Activated T-cell treated with anti-CD3 and anti-CD28 coated beads, Interleukin-2, amount 50 U/mL, for 4 hours (primary cell): Measurements from ENCODE around the gene AIRE. TPM values are rescaled to one million over a fixed set of nuclear protein-coding genes. Genes with fewer than 3 reads are reported as not detected.

Source experiments
- ATAC-seq, 2 donors: fragments of 200-7000 bp; cut with Tn5 transposase; one replicate each; pipeline ENCODE4 v1.10.0; 2021
- DNase-seq: peaks from one replicate; pipeline ENCODE4 v3.0.0-alpha.2; 2020
- H3K27me3 Mint-ChIP-seq: one replicate; pipeline ENCODE4 v1.8.0; 2021; ENCODE audit warnings: low read depth, mixed read lengths
- H3K36me3 Mint-ChIP-seq: one replicate; pipeline ENCODE4 v1.8.0; 2022; ENCODE audit warnings: mixed read lengths; ENCODE audit not compliant: insufficient read depth
- H3K4me1 Mint-ChIP-seq: one replicate; pipeline ENCODE4 v1.8.0; 2021; ENCODE audit warnings: low read depth, mixed read lengths
- H3K4me3 Mint-ChIP-seq: one replicate; pipeline ENCODE4 v1.8.0; 2021; ENCODE audit warnings: mild to moderate bottlenecking, moderate library complexity, mixed read lengths
- H3K9me3 Mint-ChIP-seq: one replicate; pipeline ENCODE4 v1.8.0; 2021; ENCODE audit warnings: mixed read lengths
- total RNA-seq, 3 donors: library from RNA; stranded (reverse); gene quantifications; one replicate each; pipeline ENCODE4 v1.2.1, GENCODE V29; 2021

AIRE gene
- total RNA-seq, 3 donors from 2014 or later, result not detected

DNA sequence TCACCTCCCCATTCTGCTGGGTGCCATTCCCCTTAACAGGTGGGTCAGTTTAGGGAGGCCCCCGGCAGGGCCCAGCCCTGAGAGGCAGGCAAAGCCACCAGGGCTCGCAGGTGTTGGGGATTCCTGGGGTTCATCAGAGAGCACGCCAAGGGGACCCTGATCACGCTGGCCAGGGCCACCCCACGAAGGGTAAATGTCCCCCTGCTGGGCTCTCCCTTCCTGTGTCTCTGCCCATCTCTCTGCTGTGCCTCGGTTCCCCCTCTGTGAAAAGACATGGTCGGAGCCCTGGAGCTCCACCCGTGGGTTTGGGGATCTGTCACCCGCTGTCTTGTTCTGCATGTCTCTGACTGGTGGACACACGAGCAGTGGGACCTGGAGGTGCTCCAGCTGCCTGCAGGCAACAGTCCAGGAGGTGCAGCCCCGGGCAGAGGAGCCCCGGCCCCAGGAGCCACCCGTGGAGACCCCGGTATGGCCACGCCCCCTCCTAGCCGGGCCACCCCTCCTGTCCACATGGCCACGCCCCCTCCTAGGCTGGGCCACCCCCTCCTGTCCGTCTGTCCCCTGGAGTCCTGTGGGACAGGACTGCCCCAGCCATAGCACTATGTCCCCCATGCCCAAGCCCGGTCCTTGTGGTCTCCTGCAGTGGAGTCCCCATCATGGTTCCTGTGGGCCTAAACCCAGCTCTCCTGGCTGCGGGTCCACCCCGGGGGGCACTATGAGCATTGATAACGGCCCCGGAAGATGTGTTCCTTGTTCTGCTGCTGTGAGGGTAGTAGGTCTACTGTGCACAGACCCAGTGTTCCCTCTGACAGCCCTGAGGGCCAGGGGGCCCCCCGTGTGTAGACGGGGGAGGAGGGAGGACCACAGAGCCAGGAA is 6.5 kb downstream of the AIRE start:
- Mint-ChIP-seq H3K36me3 (no peaks in the 10 kb centered on the region), H3K4me1 (peaks cover 9% of the 10 kb centered on the region), H3K9me3 (no peaks in the 10 kb centered on the region), H3K4me3 (no peak overlapping the region), H3K27me3 (peaks cover 2% of the 10 kb centered on the region)
- DNase-seq (no peak), ATAC-seq (no peak)

DNA sequence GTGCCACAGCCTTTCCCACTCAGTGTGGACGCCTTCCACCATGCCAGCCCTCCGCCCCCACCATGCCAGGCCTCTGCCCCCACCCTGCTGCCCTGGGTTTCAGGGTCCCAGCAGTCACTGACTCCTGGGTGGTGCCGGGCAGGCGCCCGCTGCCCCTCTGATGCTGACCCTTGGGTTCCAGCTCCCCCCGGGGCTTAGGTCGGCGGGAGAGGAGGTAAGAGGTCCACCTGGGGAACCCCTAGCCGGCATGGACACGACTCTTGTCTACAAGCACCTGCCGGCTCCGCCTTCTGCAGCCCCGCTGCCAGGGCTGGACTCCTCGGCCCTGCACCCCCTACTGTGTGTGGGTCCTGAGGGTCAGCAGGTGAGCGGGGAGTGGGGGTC is 7.1 kb downstream of the AIRE start:
- Mint-ChIP-seq H3K4me1 (peaks cover 15% of the 10 kb centered on the region), H3K36me3 (no peaks in the 10 kb centered on the region), H3K4me3 (no peak overlapping the region), H3K9me3 (no peaks in the 10 kb centered on the region), H3K27me3 (peaks cover under 1% of the 10 kb centered on the region)
- no peak for ATAC-seq
- DNase-seq, result no peak

DNA sequence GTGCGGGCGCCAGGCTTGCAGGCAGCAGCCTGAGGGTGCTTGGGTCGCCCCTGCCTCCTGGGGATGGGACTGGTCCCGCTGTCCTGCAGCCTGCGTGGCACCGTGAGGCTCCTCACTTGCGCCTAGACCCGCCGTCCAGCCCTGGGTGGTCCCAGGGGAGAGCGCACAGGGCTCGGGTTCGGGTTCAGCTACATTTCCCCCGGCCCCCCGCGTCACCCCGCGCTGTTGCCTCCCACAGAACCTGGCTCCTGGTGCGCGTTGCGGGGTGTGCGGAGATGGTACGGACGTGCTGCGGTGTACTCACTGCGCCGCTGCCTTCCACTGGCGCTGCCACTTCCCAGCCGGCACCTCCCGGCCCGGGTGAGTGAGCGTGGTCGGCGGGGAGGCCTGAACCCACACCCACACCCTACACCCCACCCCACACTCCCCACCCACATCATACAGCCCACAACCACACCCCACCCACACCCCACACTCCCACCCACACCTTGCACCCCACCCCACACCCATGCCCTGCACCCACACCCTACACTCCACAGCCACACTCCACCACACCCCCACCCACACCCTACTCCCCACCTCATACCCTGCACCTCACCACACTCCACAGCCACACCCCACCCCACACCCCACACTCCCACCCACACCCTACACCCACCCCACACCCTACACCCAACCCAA is 8.0 kb downstream of the AIRE start:
- H3K4me3 Mint-ChIP-seq, result no peak overlapping the region
- peak; percentile 28 to 33 for ATAC-seq

DNA sequence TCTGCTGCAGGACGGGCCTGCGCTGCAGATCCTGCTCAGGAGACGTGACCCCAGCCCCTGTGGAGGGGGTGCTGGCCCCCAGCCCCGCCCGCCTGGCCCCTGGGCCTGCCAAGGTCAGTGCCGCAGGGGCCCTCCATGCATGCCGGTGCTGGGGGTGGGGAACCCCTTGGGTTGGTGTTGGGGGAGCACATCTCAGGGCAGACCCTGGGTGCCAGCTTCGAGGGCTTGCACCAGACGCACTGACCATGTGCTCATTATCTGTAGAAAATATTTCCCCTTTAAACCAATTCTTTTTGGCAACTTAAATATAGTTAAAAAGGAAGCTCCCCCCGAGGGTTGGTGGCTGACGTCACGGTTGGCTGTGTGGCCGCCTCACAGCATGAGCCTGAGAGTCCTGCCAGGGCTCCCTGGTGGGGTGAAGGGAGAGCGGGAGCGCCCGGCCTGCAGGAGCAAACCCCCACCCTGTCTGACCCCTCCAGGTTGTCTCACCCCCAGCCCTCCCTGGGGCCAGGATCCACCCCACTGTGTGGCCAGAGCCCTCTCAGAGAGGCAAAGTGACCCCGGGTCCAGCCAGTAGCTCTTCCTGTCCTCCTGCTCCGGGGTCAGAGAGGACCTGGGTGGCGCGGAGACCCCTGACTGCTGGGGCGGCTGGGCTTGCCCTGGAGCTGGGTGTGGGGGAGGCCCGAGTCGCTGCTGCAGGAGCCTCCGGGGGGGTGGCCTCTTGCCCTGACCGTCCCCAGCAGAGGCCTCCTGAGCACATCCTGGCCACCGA is 8.9 kb downstream of the AIRE start:
- no peaks in the 10 kb centered on the region for H3K9me3 Mint-ChIP-seq
- no peaks in the 10 kb centered on the region for H3K36me3 Mint-ChIP-seq
- no peaks in the 10 kb centered on the region for H3K27me3 Mint-ChIP-seq
- no peak for ATAC-seq
- H3K4me1 Mint-ChIP-seq, result peaks cover 29% of the 10 kb centered on the region
- H3K4me3 Mint-ChIP-seq, result no peak overlapping the region
- no peak for DNase-seq

More for the DNA sequence above, 8.0 kb downstream of the AIRE start:
- Mint-ChIP-seq H3K9me3 (no peaks in the 10 kb centered on the region), H3K27me3 (no peaks in the 10 kb centered on the region), H3K4me1 (peaks cover 24% of the 10 kb centered on the region), H3K36me3 (no peaks in the 10 kb centered on the region)
- no peak for DNase-seq

DNA sequence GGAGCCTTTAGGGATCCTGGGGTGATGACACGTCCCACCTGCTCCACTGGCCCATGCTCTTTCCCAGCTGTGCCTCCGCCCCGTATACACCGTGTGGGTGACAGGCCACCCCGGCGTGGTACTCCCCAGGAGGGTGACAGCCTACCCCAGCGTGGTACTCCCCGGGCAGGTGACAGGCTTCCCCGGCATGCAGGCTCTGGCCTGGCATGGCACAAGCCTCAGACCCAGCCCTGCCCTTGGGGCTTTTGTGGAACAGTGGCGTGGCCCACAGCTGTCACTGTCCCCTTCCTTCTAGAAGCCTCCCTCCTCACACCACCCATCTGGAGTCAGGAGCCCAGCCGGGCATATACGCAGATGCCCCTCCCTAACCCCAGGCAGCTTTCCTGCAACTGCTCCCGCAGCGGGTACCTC is 9.5 kb downstream of the AIRE start:
- no peak for DNase-seq
- Mint-ChIP-seq H3K27me3 (no peaks in the 10 kb centered on the region), H3K36me3 (no peaks in the 10 kb centered on the region), H3K4me1 (peaks cover 29% of the 10 kb centered on the region), H3K4me3 (no peak overlapping the region), H3K9me3 (no peaks in the 10 kb centered on the region)
- no peak for ATAC-seq

DNA sequence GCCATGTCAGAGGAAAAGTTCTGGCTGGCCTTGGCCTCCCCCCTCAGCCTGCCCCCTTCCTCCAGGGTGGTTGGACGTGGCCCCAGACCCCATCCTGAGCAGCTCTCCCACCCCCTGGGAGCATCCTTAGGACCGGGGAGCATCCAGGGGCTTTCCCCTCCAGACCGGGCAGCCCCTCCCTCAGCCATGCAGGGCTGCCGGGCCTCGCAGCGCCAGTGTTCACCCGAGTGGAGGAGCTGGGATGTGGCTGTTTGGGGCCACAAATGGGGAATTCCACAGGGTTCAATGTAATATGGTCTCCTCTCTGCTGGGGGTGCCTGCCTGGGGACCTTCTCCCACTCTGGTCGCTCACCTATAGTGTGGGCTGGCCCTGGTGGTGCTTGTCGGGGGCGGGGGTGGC is 10.0 kb downstream of the AIRE start:
- H3K9me3 Mint-ChIP-seq, result no peaks in the 10 kb centered on the region
- DNase-seq (no peak), ATAC-seq (no peak)
- H3K27me3 Mint-ChIP-seq, result no peaks in the 10 kb centered on the region
- H3K4me1 Mint-ChIP-seq, result peaks cover 27% of the 10 kb centered on the region
- H3K36me3 Mint-ChIP-seq, result no peaks in the 10 kb centered on the region
- H3K4me3 Mint-ChIP-seq, result no peak overlapping the region

DNA sequence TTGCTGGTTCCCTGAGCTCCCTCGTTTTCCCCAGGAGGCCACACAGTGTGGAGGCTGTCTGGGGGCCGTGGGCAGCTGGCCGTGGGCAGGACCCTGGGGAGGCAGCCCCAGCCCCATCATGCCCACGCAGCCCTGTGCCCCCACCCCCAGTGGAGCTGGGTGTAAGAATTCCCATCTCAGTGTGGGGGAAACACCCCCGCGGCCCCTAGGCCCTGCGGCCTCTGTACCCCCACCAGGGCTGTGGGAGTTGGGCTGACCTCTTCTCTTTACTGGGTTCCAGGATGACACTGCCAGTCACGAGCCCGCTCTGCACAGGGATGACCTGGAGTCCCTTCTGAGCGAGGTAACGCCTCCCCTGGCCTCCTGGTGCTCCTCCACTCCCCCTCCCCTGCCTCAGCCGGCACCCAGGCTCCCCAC is 10.4 kb downstream of the AIRE start:
- Mint-ChIP-seq H3K36me3 (no peaks in the 10 kb centered on the region), H3K9me3 (no peaks in the 10 kb centered on the region), H3K4me1 (peaks cover 32% of the 10 kb centered on the region), H3K4me3 (no peak overlapping the region), H3K27me3 (no peaks in the 10 kb centered on the region)
- DNase-seq (no peak), ATAC-seq (no peak)

DNA sequence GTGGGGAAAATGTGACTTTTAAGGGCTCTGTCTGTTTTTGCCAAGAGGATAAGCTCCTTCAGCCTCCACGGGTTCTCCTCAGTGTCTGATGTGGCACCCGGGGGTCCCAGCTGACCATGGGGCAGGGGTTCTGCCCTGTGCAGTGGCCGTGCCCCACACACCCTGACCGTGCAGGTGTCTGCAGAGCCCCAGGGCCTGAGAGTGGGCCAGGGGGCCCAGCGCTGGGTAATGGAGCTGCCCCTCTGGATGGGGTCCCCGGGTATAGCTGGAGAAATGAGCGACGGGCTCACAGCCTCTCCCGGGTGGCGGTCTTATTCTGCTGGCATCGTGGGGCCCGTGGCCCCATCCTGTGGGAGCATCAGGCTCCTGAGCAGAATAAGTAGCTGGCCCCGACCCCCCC is 11.2 kb downstream of the AIRE start:
- DNase-seq (no peak), ATAC-seq (no peak)
- peaks cover 40% of the 10 kb centered on the region for H3K4me1 Mint-ChIP-seq
- no peaks in the 10 kb centered on the region for H3K9me3 Mint-ChIP-seq
- no peaks in the 10 kb centered on the region for H3K27me3 Mint-ChIP-seq
- no peak overlapping the region for H3K4me3 Mint-ChIP-seq
- H3K36me3 Mint-ChIP-seq, result no peaks in the 10 kb centered on the region

DNA sequence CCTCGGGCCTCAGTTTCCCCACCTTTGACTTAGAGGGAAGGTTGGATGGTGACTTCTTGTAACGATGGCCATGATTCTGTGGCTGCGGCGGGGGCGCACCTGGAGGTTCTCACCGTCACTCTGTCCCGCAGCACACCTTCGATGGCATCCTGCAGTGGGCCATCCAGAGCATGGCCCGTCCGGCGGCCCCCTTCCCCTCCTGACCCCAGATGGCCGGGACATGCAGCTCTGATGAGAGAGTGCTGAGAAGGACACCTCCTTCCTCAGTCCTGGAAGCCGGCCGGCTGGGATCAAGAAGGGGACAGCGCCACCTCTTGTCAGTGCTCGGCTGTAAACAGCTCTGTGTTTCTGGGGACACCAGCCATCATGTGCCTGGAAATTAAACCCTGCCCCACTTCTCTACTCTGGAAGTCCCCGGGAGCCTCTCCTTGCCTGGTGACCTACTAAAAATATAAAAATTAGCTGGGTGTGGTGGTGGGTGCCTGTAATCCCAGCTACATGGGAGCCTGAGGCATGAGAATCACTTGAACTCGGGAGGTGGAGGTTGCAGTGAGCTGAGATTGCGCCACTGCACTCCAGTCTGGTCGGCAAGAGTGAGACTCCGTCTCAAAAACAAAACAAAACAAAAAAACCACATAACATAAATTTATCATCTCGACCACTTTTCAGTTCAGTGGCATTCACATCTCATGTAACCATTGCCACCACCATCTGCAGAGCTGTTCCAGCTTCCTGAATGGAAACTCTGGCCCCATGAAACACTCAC is 12.0 kb downstream of the AIRE start:
- DNase-seq, result peak; percentile 70
- no peaks in the 10 kb centered on the region for H3K9me3 Mint-ChIP-seq
- no peak overlapping the region for H3K4me3 Mint-ChIP-seq
- ATAC-seq, result peak; percentile 29
- H3K4me1 Mint-ChIP-seq, result peaks cover 46% of the 10 kb centered on the region
- no peaks in the 10 kb centered on the region for H3K36me3 Mint-ChIP-seq
- no peaks in the 10 kb centered on the region for H3K27me3 Mint-ChIP-seq

DNA sequence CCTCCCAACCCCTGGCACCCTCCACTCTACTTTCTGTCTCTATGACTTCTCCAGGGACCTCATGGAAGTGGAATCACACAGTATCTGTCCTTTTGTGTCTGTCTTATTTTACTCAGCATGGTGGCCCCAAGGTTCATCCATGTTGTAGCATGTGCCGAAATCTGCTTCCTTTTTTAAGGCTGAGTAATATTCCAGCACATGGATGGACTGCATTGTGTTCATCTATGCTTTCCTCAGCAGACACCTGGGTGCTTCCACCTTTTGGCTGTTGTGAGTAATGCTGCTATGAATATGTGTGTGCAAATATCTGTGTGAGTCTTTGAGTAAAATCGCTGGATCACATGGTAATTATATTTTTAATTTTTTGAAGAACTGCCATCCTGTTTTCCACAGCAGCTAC is 12.6 kb downstream of the AIRE start:
- no peaks in the 10 kb centered on the region for H3K36me3 Mint-ChIP-seq
- H3K4me1 Mint-ChIP-seq, result peaks cover 47% of the 10 kb centered on the region
- H3K27me3 Mint-ChIP-seq, result no peaks in the 10 kb centered on the region
- no peaks in the 10 kb centered on the region for H3K9me3 Mint-ChIP-seq
- H3K4me3 Mint-ChIP-seq, result peak overlapping the region; percentile 35
- no peak for ATAC-seq
- DNase-seq, result no peak

DNA sequence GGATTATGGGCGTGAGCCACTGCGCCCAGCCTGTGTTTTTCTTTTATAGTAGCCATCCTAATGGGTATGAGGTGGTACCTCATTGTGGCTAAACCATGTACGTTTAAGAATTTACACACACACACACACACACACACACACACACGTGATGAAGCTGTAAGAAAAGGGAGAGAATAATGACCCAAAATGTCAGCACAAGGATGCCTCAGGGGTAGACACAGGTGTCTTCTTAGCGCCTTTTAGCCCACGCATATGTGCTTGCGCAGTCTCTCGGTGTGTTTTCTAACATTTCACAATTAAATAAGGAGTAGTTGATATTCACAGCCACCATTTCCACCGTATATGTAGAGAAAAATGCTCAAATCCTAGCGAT is 13.4 kb downstream of the AIRE start:
- ATAC-seq, result peak; percentile 1 to 3
- no peak for DNase-seq
- Mint-ChIP-seq H3K4me1 (peaks cover 54% of the 10 kb centered on the region), H3K9me3 (no peaks in the 10 kb centered on the region), H3K36me3 (no peaks in the 10 kb centered on the region), H3K4me3 (peak overlapping the region; percentile 84), H3K27me3 (no peaks in the 10 kb centered on the region)

DNA sequence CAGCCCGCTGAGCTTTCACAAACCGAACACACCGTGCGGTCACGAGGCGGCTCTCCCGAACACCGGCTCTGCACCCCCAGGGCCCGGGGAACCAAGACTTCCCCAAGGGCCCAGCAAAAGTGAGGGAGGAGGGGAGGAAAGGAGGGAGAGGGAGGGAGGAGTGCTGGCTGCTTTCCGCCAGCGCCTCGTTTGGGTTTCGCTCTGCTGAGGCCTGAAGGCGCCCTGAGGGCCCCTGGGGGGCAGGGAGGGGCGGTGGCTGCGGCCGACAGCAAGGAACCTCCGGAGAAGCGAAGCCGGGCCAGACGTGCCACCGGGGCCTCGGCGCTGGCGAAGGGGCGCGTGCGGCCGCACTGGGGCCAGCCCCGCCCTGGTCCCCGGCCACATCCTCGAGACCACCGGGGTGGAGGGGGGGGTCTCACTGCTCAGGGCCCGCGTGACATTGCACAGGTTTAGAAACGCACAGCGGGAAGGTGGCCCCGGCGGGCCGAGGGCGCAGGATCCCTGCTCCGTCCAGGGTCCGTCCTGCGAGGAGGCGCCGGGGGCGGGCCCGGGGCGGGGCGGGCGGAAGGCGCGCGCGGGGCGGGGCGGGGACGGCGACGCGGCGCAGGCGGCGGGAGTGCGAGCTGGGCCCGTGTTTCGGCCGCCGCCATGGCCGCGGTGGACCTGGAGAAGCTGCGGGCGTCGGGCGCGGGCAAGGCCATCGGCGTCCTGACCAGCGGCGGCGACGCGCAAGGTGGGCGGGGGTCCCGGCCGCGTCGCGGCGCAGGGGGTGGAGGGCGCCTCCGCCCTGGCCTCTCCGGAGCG is 14.0 kb downstream of the AIRE start, which contains the start of gene PFKL:
Gene PFKL (plus strand): TSS at position 596 of the 804 bp plus-strand sequence. CDS start 53 bp downstream, at position 649.
- Mint-ChIP-seq H3K4me3 (peak within 1 kb of the TSS; percentile 84), H3K9me3 (no peaks in the 10 kb centered on the region), H3K4me1 (peaks cover 53% of the 10 kb centered on the region), H3K27me3 (no peaks in the 10 kb centered on the region), H3K36me3 (no peaks in the 10 kb centered on the region)
- DNase-seq (peak; percentile 37), ATAC-seq (peak; percentile 80 to 83)

DNA sequence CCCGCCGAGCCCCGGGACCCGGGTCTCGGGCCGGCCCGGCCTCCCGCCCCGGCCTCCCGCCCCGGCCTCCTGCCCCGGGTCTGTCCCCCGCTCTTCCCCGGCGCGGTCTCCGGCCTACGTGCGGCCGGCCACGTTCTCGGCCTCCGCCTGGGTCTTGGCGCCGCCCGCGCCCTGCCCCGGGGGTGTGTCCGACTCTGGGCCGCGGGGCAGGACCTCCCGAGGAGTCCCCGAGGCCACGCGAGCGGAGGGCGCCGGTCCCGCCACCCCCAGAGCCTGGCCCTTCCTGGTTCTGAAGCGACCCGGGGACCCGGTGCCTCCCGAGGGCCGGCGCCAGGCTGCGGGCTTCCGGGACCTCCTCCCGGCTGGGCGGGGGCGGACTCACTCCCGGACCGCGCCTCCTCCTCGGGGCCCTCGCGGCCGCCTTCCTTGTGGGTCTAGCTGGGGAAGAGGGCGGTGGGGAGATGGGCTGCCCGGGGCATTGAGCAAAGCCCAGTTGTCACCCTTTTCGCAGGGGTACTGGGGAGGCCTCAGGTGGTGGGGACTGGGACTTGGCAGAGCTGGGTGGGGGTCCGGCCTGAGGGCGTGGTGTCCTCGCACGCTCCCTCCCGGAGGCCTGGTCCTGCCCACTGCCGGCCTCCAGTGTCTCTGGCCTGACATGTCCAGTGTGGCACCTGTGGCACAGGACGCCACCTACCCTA is 14.7 kb downstream of the AIRE start:
- Mint-ChIP-seq H3K27me3 (no peaks in the 10 kb centered on the region), H3K9me3 (no peaks in the 10 kb centered on the region), H3K4me1 (peaks cover 55% of the 10 kb centered on the region), H3K4me3 (peak overlapping the region; percentile 79), H3K36me3 (no peaks in the 10 kb centered on the region)
- DNase-seq (peak; percentile 41), ATAC-seq (peak; percentile 55 to 64)
